Kidney epithelial cell (primary cell): Measurements from ENCODE around the gene MRPS14. TPM values are rescaled to one million over a fixed set of nuclear protein-coding genes. Genes with fewer than 3 reads are reported as not detected.
"Not testable (repeated sequence)": the region's sequence is repeated elsewhere in the genome, so short reads cannot be mapped to it uniquely, and the experiment has no call there.

Experiments used
- DNase-seq: peaks from one replicate; pipeline ENCODE4 v3.0.0-alpha.2; 2010; ENCODE audit warnings: low read depth
- H3K27me3 ChIP-seq: 2 replicates; pipeline ENCODE4 v1.6.0; 2011; ENCODE audit warnings: low read length; ENCODE audit not compliant: control insufficient read depth, insufficient read depth
- H3K36me3 ChIP-seq: 2 replicates; pipeline ENCODE4 v1.5.1; 2011; ENCODE audit warnings: low read length; ENCODE audit not compliant: control insufficient read depth, insufficient read depth
- H3K4me3 ChIP-seq: 2 replicates; pipeline ENCODE4 v1.5.1; 2011; ENCODE audit warnings: low read depth, mild to moderate bottlenecking, control low read depth, low read length
- total RNA-seq: library from RNA; depleted of rRNA; stranded (reverse); fragments of >200 nt; gene quantifications from 2 replicates; pipeline ENCODE4 v1.2.3, GENCODE V29; 2015
- TF ChIP-seq, protein P1 (sequence below): IDR thresholded peaks from 2 replicates; pipeline ENCODE4 v1.5.1; 2011; ENCODE audit warnings: mild to moderate bottlenecking, moderate library complexity, low read length, control low read depth, inconsistent platforms; ENCODE audit not compliant: insufficient read depth, poor library complexity, severe bottlenecking

Gene MRPS14
- total RNA-seq, 1 donor from 2014 or later = 19.4 TPM

DNA sequence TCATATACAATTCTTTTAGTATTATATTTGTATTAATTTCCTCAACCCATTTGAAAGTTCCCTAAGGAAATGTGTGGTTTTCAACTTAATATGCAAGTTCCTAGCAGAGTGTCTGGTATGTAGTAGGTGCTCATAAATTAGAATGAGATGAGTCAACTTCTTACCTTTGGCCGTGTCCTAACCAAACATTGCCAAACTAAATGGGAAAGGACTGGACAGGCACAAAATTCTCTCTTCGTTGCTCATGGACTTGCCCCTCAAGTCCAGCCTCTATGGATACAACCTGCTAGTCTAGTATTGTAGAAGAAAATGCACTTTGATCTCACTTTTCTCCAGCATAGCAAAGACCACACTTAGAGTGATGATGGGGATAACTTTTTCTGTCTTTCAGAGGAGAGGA, 11.6 kb upstream of the MRPS14 start:
- TF ChIP-seq, protein P1, sequence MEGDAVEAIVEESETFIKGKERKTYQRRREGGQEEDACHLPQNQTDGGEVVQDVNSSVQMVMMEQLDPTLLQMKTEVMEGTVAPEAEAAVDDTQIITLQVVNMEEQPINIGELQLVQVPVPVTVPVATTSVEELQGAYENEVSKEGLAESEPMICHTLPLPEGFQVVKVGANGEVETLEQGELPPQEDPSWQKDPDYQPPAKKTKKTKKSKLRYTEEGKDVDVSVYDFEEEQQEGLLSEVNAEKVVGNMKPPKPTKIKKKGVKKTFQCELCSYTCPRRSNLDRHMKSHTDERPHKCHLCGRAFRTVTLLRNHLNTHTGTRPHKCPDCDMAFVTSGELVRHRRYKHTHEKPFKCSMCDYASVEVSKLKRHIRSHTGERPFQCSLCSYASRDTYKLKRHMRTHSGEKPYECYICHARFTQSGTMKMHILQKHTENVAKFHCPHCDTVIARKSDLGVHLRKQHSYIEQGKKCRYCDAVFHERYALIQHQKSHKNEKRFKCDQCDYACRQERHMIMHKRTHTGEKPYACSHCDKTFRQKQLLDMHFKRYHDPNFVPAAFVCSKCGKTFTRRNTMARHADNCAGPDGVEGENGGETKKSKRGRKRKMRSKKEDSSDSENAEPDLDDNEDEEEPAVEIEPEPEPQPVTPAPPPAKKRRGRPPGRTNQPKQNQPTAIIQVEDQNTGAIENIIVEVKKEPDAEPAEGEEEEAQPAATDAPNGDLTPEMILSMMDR = no peak
- no peaks in the 10 kb centered on the region for H3K27me3 ChIP-seq
- no peak overlapping the region for H3K4me3 ChIP-seq
- no peak for DNase-seq
- H3K36me3 ChIP-seq = no peaks in the 10 kb centered on the region

DNA sequence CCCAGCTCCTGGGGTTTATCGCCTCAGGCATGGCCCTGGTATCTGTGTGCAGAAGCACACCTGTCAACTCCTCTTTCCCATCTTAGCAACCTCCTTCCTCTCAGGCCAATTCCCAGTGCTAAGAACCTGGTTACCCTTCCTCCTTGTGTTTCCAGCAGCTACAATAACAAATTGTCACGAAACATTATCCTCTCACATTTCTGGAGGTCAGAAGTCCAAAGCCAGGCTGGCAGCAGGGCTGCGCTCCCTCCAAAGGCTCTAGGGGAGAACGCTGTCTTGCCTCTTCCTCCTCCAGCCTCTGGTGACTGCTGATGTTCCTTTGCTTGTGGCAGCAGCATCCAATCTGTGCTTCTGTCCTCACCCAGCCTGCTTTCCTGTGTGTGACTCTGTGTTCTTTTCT, 10.7 kb upstream of the MRPS14 start:
- no peak overlapping the region for H3K4me3 ChIP-seq
- TF ChIP-seq, protein P1 = no peak
- no peak for DNase-seq
- H3K36me3 ChIP-seq = no peaks in the 10 kb centered on the region
- H3K27me3 ChIP-seq = no peaks in the 10 kb centered on the region

DNA sequence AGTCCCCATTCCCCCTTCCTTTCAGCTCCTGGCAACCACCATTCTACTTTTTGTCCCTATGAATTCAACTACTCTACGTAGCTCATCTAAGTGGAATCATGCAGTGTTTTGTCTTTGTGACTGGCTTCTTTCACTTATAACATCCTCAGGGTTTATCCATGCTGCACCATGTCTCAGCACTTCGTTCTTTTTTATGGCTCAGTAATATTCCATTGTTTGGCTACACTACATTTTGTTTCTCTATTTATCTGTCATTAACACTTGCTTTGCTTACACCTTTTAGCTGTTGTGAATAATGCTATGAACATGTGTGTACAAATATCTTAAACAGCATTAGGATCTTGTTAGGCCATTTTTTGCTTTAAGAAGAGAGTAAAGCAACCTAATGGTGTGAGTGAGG, 1.5 kb upstream of the MRPS14 start:
- Histone ChIP-seq H3K4me3 (no peak overlapping the region), H3K36me3 (no peaks in the 10 kb centered on the region), H3K27me3 (no peaks in the 10 kb centered on the region)
- no peak for DNase-seq
- TF ChIP-seq, protein P1 = no peak

DNA sequence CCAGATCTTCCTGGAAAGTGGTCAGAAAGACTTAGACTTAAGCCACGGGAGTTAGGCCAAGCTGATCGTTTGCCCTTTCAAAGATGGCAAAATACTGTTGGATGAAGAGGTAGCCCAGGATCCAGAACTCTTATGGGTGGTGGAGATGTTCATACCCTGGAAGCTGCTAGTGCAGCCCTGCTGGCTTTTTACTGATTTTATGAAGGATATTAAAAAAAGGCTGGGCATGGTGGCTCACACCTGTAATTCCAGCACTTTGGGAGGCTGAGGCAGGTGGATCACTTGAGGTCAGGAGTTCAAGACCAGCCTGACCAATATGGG, 657 bp upstream of the MRPS14 start:
- not testable (repeated sequence) for DNase-seq, H3K36me3 ChIP-seq, H3K27me3 ChIP-seq
- H3K4me3 ChIP-seq = peak overlapping the region; percentile 97

DNA sequence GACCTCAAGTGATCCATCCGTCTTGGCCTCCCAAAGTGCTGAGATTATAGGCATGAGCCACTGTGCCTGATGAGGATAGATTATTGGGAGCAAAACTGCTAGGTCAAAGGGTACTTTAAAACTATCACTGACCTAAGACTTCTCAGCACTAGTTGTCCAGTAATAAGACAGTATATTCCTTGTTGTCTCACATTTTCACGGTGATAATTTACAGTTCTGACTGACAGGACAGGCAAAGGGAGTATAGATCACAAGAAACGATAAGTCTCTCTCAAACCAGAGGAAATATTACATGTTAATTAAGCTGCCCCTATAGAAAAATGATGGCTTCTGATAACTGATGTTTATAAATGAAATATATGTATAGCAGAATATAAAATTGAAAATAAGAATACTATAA, 3.7 kb downstream of the MRPS14 start:
- no peak for DNase-seq
- no peaks in the 10 kb centered on the region for H3K36me3 ChIP-seq
- TF ChIP-seq, protein P1 = no peak
- H3K4me3 ChIP-seq = no peak overlapping the region
- H3K27me3 ChIP-seq = no peaks in the 10 kb centered on the region

DNA sequence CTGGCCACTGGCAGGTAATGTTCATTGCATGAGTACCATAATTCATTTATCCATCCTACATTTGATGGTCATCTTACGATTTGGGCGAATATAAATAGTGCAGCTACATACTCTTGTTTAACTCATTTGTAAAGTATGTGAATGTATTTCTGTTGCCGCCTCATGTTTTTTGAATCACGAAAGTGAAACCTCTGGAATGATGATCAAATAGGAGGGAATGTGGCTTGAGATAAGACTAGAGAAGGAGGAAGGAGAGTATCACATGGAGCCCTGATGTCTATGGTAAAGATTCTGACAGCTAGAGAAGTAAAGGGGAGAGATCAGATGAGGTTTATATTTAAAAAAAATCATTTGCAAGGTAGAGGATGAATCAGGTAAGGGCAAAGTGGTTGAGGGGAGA, 8.0 kb downstream of the MRPS14 start:
- TF ChIP-seq, protein P1 = no peak
- H3K4me3 ChIP-seq = no peak overlapping the region
- H3K36me3 ChIP-seq = peaks cover 2% of the 10 kb centered on the region
- DNase-seq = no peak
- H3K27me3 ChIP-seq = no peaks in the 10 kb centered on the region
